GM23338 (cell line): Measurements from ENCODE around the gene FBXW11. TPM values are rescaled to one million over a fixed set of nuclear protein-coding genes. Genes with fewer than 3 reads are reported as not detected.

Experiments
- ATAC-seq: fragments of 200-7000 bp; cut with Tn5 transposase; 3 replicates; pipeline ENCODE4 v1.9.1; 2020
- DNase-seq: peaks from one replicate; pipeline ENCODE4 v3.0.0-alpha.2; 2015; ENCODE audit warnings: low spot score
- H2AFZ ChIP-seq: fragments of 200-600 bp; sonication (generic); 2 replicates; pipeline ENCODE4 v1.8.0; 2016; ENCODE audit warnings: antibody characterized with exemption, mild to moderate bottlenecking, moderate library complexity
- H3F3A ChIP-seq: fragments of 200-600 bp; sonication (generic); replicated peaks from 2 replicates; pipeline ENCODE4 v1.8.0; 2017; ENCODE audit warnings: antibody characterized with exemption, mixed run types, low read depth
- H3K27ac ChIP-seq: fragments of 200-600 bp; sonication (generic); 2 replicates; pipeline ENCODE4 v1.6.1; 2016; ENCODE audit warnings: low read depth
- H3K27me3 ChIP-seq: fragments of 200-600 bp; sonication (generic); 2 replicates; pipeline ENCODE4 v1.8.0; 2016; ENCODE audit warnings: mild to moderate bottlenecking, mixed run types, moderate library complexity; ENCODE audit not compliant: insufficient read depth
- H3K36me3 ChIP-seq: fragments of 200-600 bp; sonication (generic); 2 replicates; pipeline ENCODE4 v1.8.0; 2016; ENCODE audit warnings: mild to moderate bottlenecking; ENCODE audit not compliant: insufficient read depth
- H3K4me1 ChIP-seq: fragments of 200-600 bp; sonication (generic); 2 replicates; pipeline ENCODE4 v1.8.0; 2016; ENCODE audit warnings: mild to moderate bottlenecking, moderate library complexity; ENCODE audit not compliant: insufficient read depth
- H3K4me2 ChIP-seq: fragments of 200-600 bp; sonication (generic); 2 replicates; pipeline ENCODE4 v1.7.1; 2017; ENCODE audit warnings: mixed run types
- H3K4me3 ChIP-seq: fragments of 200-600 bp; sonication (generic); 2 replicates; pipeline ENCODE4 v1.6.1; 2016; ENCODE audit warnings: mixed run types
- H3K79me2 ChIP-seq: fragments of 200-600 bp; sonication (generic); replicated peaks from 2 replicates; pipeline ENCODE4 v1.8.0; 2017; ENCODE audit warnings: mild to moderate bottlenecking; ENCODE audit not compliant: insufficient read depth
- H3K9me2 ChIP-seq: fragments of 200-600 bp; sonication (generic); 2 replicates; pipeline ENCODE4 v1.8.0; 2017; ENCODE audit not compliant: insufficient read depth
- H4K20me1 ChIP-seq: fragments of 200-600 bp; sonication (generic); replicated peaks from 2 replicates; pipeline ENCODE4 v1.8.0; 2017; ENCODE audit warnings: mild to moderate bottlenecking; ENCODE audit not compliant: insufficient read depth
- H3K27ac Mint-ChIP-seq: 2 replicates; pipeline ENCODE4 v1.8.0; 2020; ENCODE audit warnings: inconsistent platforms, mild to moderate bottlenecking, moderate library complexity, mixed read lengths
- H3K27me3 Mint-ChIP-seq: 3 replicates; pipeline ENCODE4 v1.8.0; 2022; ENCODE audit warnings: low read depth, mild to moderate bottlenecking, moderate library complexity, mixed read lengths, inconsistent platforms; ENCODE audit not compliant: insufficient read depth, poor library complexity
- H3K36me3 Mint-ChIP-seq: 3 replicates; pipeline ENCODE4 v1.8.0; 2021; ENCODE audit warnings: low read depth, mild to moderate bottlenecking, inconsistent platforms, moderate library complexity, mixed read lengths
- H3K4me1 Mint-ChIP-seq: 3 replicates; pipeline ENCODE4 v1.8.0; 2020; ENCODE audit warnings: mild to moderate bottlenecking, inconsistent platforms, mixed read lengths
- H3K4me3 Mint-ChIP-seq: 3 replicates; pipeline ENCODE4 v1.8.0; 2021; ENCODE audit warnings: moderate library complexity, mild to moderate bottlenecking, inconsistent platforms, mixed read lengths
- H3K9me3 Mint-ChIP-seq: 3 replicates; pipeline ENCODE4 v1.8.0; 2020; ENCODE audit warnings: moderate library complexity, mild to moderate bottlenecking, inconsistent platforms, mixed read lengths
- CTCF ChIP-seq, 2 experiments: fragments of 200-600 bp in 1 of 2; sonication (generic) in 1 of 2; conservative IDR thresholded peaks; 2 replicates each; pipeline versions ENCODE4 v1.5.1 to v1.6.1; 2016 to 2017; ENCODE audit warnings: antibody characterized with exemption in 2 of 2, low read depth in 2 of 2, mild to moderate bottlenecking in 2 of 2, moderate library complexity in 1 of 2
- EZH2phosphoT487 ChIP-seq: fragments of 200-600 bp; sonication (generic); IDR thresholded peaks from one replicate; pipeline ENCODE4 v1.8.1; 2018; ENCODE audit warnings: antibody characterized with exemption; ENCODE audit not compliant: unreplicated experiment
- POLR2AphosphoS5 ChIP-seq: IDR thresholded peaks from 2 replicates; pipeline ENCODE4 v1.6.1; 2016; ENCODE audit warnings: antibody characterized with exemption, low read depth
- REST ChIP-seq: IDR thresholded peaks from one replicate; pipeline ENCODE4 v1.6.1; 2018; ENCODE audit warnings: antibody characterized with exemption; ENCODE audit not compliant: unreplicated experiment
- ZNF114 ChIP-seq: fragments of 250-450 bp; sonication (Bioruptor Pico); IDR thresholded peaks from 2 replicates; pipeline ENCODE4 v1.5.0; 2020; ENCODE audit warnings: mild to moderate bottlenecking, moderate library complexity
- polyA plus RNA-seq: library from polyadenylated mRNA; unstranded; fragments of >200 nt; fragmentation: Nextera tagmentation; extraction: Ambion mirVana; gene quantifications from 2 replicates; pipeline ENCODE4 v1.2.1, GENCODE V29; 2016
- total RNA-seq: library from RNA; depleted of rRNA; stranded (reverse); fragments of >200 nt; shearing (Covaris generic); gene quantifications from 2 replicates; pipeline ENCODE4 v1.2.3, GENCODE V29; 2014
- TF ChIP-seq, protein P1 (sequence below): fragments of 250-450 bp; sonication (Bioruptor Pico); IDR thresholded peaks from 2 replicates; pipeline ENCODE4 v1.5.0; 2020; ENCODE audit warnings: mild to moderate bottlenecking, moderate library complexity

The FBXW11 gene
- total and polyA plus RNA-seq, 2 experiments from 2014 or later = 45.0 to 88.0 TPM

DNA sequence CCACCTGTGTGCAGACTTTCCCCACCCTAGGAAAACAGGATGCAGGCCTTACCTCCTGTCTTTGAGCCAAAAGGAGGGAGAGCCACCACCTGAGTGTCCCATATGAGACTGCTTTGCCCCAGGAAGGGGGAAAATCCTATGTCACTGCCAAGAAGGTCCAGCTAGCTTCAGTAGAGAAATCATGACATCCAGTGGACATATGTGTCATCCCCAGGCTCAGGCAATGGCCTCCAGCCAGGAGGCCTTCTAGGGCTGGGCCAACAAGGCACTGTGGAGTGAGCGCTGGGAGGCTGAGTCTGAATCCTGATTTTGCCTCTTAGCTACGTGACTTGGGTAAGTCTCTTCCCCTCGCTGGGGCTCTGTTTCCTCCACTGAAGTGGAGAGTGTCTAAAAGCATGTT, 160.6 kb downstream of the FBXW11 start:
- 0 out of 2 replicates have a peak, but pooled peaks cover under 1% of the 10 kb centered on the region for H3K4me1 ChIP-seq
- H3K4me1 Mint-ChIP-seq = peaks cover 8% of the 10 kb centered on the region
- H3K27me3 ChIP-seq = no peaks in the 10 kb centered on the region
- no peaks in the 10 kb centered on the region for H4K20me1 ChIP-seq
- no peak overlapping the region for H3K4me3 Mint-ChIP-seq
- TF ChIP-seq POLR2AphosphoS5 = no peak
- no peak for TF ChIP-seq ZNF114 (CRISPR knock-in tag)
- peak in 1 of 2 experiments; percentile 30; a peak in 2 of 4 replicates for TF ChIP-seq CTCF (conservative IDR thresholded peaks at IDR 0.05; ENCODE audit: low read depth in 2 of 2)
- H3K27ac ChIP-seq = no peak overlapping the region
- H2AFZ ChIP-seq = no peak overlapping the region
- no peak overlapping the region for H3K4me2 ChIP-seq
- no peak for ATAC-seq
- no peak overlapping the region for H3K27ac Mint-ChIP-seq
- no peaks in the 10 kb centered on the region for H3K79me2 ChIP-seq
- H3K9me3 Mint-ChIP-seq = peaks cover 13% of the 10 kb centered on the region
- peaks cover 18% of the 10 kb centered on the region for H3K36me3 Mint-ChIP-seq
- H3F3A ChIP-seq = no peaks in the 10 kb centered on the region
- H3K9me2 ChIP-seq = no peaks in the 10 kb centered on the region
- H3K27me3 Mint-ChIP-seq = peaks cover 10% of the 10 kb centered on the region
- H3K36me3 ChIP-seq = peaks cover 4% of the 10 kb centered on the region; the same call in 1 of the 2 replicates
- no peak overlapping the region for H3K4me3 ChIP-seq
- no peak for DNase-seq

DNA sequence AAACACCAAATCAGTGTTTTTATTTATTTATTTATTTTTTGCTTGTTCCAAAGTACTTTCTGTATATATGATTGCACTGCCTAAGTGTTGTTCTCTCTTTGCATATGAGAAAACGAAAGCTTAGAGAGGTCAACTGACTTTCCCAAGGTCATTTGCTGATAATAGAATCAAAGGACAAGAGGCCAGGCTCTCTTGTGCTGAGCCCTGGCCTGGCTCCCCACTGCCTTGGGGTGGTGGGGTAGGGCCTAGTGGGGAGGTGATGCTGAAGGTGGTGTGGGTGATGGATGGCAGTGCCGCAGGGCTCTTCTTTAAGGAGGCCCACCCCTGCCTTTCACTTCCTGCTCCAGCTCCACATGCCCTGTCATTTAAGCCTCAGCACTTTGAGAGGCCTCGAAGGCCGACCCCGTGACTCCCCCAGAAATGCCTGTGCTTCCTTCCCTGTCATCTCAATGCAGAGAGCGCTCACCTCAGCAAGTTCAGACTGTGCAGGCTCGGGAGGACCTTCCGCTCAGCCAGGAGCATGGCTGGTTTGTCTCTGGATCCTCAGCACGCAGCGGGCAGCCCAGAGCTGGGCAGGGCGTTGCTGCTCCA, 161.3 kb downstream of the FBXW11 start:
- Mint-ChIP-seq H3K9me3 (peaks cover 13% of the 10 kb centered on the region), H3K27ac (no peak overlapping the region), H3K4me3 (no peak overlapping the region), H3K27me3 (peaks cover 10% of the 10 kb centered on the region), H3K36me3 (peaks cover 18% of the 10 kb centered on the region), H3K4me1 (peaks cover 3% of the 10 kb centered on the region; the same call in 2 of the 3 replicates)
- no peak overlapping the region for H3K27ac ChIP-seq
- no peaks in the 10 kb centered on the region for H3K79me2 ChIP-seq
- no peaks in the 10 kb centered on the region for H4K20me1 ChIP-seq
- DNase-seq = no peak
- ATAC-seq = no peak
- H2AFZ ChIP-seq = no peak overlapping the region
- H3K4me1 ChIP-seq = no peaks in the 10 kb centered on the region; the same call in 1 of the 2 replicates
- no peak overlapping the region for H3K4me2 ChIP-seq
- H3F3A ChIP-seq = no peaks in the 10 kb centered on the region
- H3K4me3 ChIP-seq = no peak overlapping the region
- H3K9me2 ChIP-seq = no peaks in the 10 kb centered on the region
- H3K36me3 ChIP-seq = peaks cover 4% of the 10 kb centered on the region; the same call in 1 of the 2 replicates
- no peaks in the 10 kb centered on the region for H3K27me3 ChIP-seq
- no peak for TF ChIP-seq EZH2phosphoT487
- TF ChIP-seq, protein P1, sequence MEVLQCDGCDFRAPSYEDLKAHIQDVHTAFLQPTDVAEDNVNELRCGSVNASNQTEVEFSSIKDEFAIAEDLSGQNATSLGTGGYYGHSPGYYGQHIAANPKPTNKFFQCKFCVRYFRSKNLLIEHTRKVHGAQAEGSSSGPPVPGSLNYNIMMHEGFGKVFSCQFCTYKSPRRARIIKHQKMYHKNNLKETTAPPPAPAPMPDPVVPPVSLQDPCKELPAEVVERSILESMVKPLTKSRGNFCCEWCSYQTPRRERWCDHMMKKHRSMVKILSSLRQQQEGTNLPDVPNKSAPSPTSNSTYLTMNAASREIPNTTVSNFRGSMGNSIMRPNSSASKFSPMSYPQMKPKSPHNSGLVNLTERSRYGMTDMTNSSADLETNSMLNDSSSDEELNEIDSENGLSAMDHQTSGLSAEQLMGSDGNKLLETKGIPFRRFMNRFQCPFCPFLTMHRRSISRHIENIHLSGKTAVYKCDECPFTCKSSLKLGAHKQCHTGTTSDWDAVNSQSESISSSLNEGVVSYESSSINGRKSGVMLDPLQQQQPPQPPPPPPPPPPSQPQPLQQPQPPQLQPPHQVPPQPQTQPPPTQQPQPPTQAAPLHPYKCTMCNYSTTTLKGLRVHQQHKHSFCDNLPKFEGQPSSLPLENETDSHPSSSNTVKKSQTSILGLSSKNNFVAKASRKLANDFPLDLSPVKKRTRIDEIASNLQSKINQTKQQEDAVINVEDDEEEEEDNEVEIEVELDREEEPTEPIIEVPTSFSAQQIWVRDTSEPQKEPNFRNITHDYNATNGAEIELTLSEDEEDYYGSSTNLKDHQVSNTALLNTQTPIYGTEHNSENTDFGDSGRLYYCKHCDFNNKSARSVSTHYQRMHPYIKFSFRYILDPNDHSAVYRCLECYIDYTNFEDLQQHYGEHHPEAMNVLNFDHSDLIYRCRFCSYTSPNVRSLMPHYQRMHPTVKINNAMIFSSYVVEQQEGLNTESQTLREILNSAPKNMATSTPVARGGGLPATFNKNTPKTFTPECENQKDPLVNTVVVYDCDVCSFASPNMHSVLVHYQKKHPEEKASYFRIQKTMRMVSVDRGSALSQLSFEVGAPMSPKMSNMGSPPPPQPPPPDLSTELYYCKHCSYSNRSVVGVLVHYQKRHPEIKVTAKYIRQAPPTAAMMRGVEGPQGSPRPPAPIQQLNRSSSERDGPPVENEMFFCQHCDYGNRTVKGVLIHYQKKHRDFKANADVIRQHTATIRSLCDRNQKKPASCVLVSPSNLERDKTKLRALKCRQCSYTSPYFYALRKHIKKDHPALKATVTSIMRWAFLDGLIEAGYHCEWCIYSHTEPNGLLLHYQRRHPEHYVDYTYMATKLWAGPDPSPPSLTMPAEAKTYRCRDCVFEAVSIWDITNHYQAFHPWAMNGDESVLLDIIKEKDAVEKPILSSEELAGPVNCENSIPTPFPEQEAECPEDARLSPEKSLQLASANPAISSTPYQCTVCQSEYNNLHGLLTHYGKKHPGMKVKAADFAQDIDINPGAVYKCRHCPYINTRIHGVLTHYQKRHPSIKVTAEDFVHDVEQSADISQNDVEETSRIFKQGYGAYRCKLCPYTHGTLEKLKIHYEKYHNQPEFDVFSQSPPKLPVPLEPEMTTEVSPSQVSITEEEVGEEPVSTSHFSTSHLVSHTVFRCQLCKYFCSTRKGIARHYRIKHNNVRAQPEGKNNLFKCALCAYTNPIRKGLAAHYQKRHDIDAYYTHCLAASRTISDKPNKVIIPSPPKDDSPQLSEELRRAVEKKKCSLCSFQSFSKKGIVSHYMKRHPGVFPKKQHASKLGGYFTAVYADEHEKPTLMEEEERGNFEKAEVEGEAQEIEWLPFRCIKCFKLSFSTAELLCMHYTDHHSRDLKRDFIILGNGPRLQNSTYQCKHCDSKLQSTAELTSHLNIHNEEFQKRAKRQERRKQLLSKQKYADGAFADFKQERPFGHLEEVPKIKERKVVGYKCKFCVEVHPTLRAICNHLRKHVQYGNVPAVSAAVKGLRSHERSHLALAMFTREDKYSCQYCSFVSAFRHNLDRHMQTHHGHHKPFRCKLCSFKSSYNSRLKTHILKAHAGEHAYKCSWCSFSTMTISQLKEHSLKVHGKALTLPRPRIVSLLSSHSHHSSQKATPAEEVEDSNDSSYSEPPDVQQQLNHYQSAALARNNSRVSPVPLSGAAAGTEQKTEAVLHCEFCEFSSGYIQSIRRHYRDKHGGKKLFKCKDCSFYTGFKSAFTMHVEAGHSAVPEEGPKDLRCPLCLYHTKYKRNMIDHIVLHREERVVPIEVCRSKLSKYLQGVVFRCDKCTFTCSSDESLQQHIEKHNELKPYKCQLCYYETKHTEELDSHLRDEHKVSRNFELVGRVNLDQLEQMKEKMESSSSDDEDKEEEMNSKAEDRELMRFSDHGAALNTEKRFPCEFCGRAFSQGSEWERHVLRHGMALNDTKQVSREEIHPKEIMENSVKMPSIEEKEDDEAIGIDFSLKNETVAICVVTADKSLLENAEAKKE (CRISPR knock-in tag) = no peak
- TF ChIP-seq CTCF (conservative IDR thresholded peaks at IDR 0.05; ENCODE audit: low read depth in 2 of 2) = no peak
- TF ChIP-seq ZNF114 (CRISPR knock-in tag) = no peak
- TF ChIP-seq REST = no peak
